Activated CD4-positive, alpha-beta T cell treated with anti-CD3 and anti-CD28 coated beads, Interleukin-2, amount 10 ng/mL, durations not matched to agents 24 days and 14 days (primary cell): ENCODE measurements around the gene PHACTR2. TPM values are rescaled to one million over a fixed set of nuclear protein-coding genes. Genes with fewer than 3 reads are reported as not detected.
A peak's percentile ranks its signal among the peaks of the same experiment; 100 is the strongest.
"Not testable (repeated sequence)": the region's sequence is repeated elsewhere in the genome, so short reads cannot be mapped to it uniquely, and the experiment has no call there.

Experiments
- DNase-seq: peaks from one replicate; pipeline ENCODE4 v3.0.0; 2022
- H3K27ac Mint-ChIP-seq: one replicate; pipeline ENCODE4 v1.8.0; 2022; ENCODE audit warnings: mild to moderate bottlenecking, mixed read lengths
- H3K27me3 Mint-ChIP-seq: one replicate; pipeline ENCODE4 v1.8.0; 2022; ENCODE audit warnings: mixed read lengths
- H3K36me3 Mint-ChIP-seq: one replicate; pipeline ENCODE4 v1.8.0; 2022; ENCODE audit warnings: low read depth, mild to moderate bottlenecking, mixed read lengths
- H3K4me1 Mint-ChIP-seq: one replicate; pipeline ENCODE4 v1.8.0; 2021; ENCODE audit warnings: mixed read lengths
- H3K4me3 Mint-ChIP-seq: one replicate; pipeline ENCODE4 v1.8.0; 2022; ENCODE audit warnings: mild to moderate bottlenecking, moderate library complexity, mixed read lengths
- H3K9me3 Mint-ChIP-seq: one replicate; pipeline ENCODE4 v1.8.0; 2021; ENCODE audit warnings: mixed read lengths
- intact Hi-C: fragments of 100-400 bp; cut with micrococcal nuclease; formaldehyde crosslinking; loops from one replicate; pipeline ENCODE4 v1.15.1; 2023
- total RNA-seq: library from RNA; stranded (reverse); gene quantifications from 2 replicates; pipeline ENCODE4 v1.2.3, GENCODE V29; 2022

The PHACTR2 gene
- total RNA-seq, 1 donor from 2014 or later: 53.8 TPM

GRCh38 chr6:143851706-143852105 is 173.9 kb downstream of the PHACTR2 start:
- not testable (repeated sequence) for DNase-seq
- H3K36me3 Mint-ChIP-seq: peaks cover 93% of the 10 kb centered on the region

DNA sequence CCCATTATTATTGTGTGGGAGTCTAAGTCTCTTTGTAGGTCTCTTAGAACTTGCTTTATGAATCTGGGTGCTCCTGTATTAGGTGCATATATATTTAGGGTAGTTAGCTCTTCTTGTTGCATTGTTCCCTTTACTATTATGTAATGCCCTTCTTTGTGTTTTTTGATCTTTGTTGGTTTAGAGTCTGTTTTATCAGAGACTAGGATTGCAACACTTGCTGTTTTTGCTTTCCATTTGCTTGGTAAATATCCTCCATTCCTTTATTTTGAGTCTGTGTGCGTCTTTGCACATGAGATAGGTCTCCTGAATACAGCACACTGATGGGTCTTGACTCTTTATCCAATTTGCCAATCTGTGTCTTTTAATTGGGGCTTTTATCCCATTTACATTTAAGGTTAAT is 177.3 kb downstream of the PHACTR2 start:
- H3K4me3 Mint-ChIP-seq, H3K9me3 Mint-ChIP-seq, intact Hi-C loops, DNase-seq, H3K27me3 Mint-ChIP-seq, H3K27ac Mint-ChIP-seq: not testable (repeated sequence)
- peaks cover 18% of the 10 kb centered on the region for H3K4me1 Mint-ChIP-seq
- peaks cover 96% of the 10 kb centered on the region for H3K36me3 Mint-ChIP-seq

More at GRCh38 chr6:143851706-143852105, 173.9 kb downstream of the PHACTR2 start:
- H3K27me3 Mint-ChIP-seq, H3K4me3 Mint-ChIP-seq, intact Hi-C loops, H3K9me3 Mint-ChIP-seq, H3K27ac Mint-ChIP-seq: not testable (repeated sequence)
- H3K4me1 Mint-ChIP-seq: peaks cover 11% of the 10 kb centered on the region

DNA sequence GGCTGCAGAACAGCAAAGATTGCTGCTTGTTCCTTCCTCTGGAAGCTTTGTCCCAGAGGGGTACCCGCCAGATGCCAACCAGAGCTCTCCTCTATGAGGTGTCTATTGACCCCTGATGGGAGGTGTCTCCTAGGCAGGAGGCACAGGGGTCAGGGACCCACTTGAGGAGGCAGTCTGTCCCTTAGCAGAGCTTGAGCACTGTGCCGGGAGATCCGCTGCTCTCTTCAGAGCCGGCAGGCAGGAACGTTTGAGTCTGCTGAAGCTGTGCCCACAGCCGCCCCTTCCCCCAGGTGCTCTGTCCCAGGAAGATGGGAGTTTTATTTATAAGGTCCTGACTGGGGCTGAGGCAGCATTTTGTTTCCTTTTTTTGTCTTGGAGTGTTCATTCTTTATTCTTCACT is 179.0 kb downstream of the PHACTR2 start:
- intact Hi-C loops, DNase-seq, H3K27me3 Mint-ChIP-seq, H3K4me3 Mint-ChIP-seq, H3K27ac Mint-ChIP-seq, H3K9me3 Mint-ChIP-seq: not testable (repeated sequence)
- Mint-ChIP-seq H3K4me1 (peaks cover 18% of the 10 kb centered on the region), H3K36me3 (peaks cover 91% of the 10 kb centered on the region)

- Mint-ChIP-seq H3K9me3 (peaks cover 8% of the 10 kb centered on the region), H3K4me3 (no peak overlapping the region), H3K27me3 (no peaks in the 10 kb centered on the region), H3K27ac (peak overlapping the region; percentile 64), H3K36me3 (peaks cover 86% of the 10 kb centered on the region), H3K4me1 (peaks cover 18% of the 10 kb centered on the region)
- intact Hi-C loops: no loop called here
- no peak for DNase-seq
Observed at GRCh38 chr6:143857651-143858050, 179.9 kb downstream of the PHACTR2 start.

DNA sequence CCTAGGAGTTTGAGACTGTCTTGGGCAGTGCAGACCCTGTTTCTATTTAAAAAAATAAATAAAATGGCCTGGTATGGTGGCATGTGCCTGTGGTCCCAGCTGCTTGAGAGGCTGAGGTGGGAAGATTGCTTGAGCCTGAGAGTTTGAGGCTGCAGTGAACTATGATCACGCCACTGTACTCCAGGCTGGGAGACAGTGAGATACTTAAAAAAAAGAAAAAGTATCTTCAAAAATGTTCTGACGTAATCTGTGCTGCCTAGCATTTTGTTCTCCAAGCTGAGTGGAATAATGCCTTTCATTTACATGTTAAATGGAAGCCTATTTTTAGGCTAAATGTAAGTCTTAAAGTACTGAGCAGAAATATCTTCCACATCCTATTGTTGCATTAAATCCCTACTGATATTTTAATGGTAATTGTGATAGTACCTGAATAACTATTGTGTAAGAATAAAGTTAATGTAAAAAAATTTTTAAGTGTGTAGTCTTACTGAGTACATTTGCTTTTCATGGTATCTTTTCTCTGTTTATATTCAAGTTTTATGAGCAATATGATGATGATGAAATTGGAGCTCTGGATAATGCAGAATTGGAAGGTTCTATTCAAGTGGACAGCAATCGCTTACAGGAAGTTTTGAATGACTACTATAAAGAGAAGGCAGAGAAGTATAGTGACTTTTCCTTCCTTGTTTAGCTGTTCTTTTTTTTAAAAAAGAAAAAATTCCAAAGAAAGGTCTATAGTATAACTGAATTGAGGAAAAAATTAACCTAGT is 182.3 kb downstream of the PHACTR2 start:
- no peak for DNase-seq
- intact Hi-C loops: no loop called here
- peaks cover 76% of the 10 kb centered on the region for H3K36me3 Mint-ChIP-seq
- peaks cover 5% of the 10 kb centered on the region for H3K9me3 Mint-ChIP-seq
- H3K4me3 Mint-ChIP-seq: no peak overlapping the region
- H3K27me3 Mint-ChIP-seq: no peaks in the 10 kb centered on the region
- H3K27ac Mint-ChIP-seq: no peak overlapping the region
- H3K4me1 Mint-ChIP-seq: peaks cover 10% of the 10 kb centered on the region

GRCh38 chr6:143863771-143864170 is 186.0 kb downstream of the PHACTR2 start:
- Mint-ChIP-seq H3K27ac (no peak overlapping the region), H3K9me3 (peaks cover 5% of the 10 kb centered on the region), H3K4me3 (no peak overlapping the region), H3K36me3 (peaks cover 53% of the 10 kb centered on the region), H3K4me1 (no peaks in the 10 kb centered on the region), H3K27me3 (no peaks in the 10 kb centered on the region)
- no peak for DNase-seq
- intact Hi-C loops: no loop called here

DNA sequence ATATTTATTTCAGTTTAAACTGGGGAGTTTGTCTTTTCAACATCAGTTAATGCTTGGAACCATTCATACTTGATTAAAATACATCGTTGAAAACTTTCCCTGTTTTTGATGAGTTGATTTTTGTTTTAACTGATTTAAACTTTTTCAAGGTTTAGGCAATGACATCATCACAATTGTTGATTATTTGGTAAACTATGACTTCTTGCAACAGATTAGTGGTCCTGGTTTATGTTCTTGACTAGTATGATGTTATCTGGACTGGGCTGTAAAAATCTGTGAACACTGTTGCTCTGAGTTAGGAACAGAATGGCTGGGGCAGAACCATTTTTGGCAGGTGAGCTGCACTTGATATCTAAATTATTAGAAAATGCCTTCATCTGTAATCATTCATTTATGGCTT is 186.5 kb downstream of the PHACTR2 start, which contains the start of gene ZC2HC1B:
ZC2HC1B (plus strand) TSS at position 241 of the 400 bp plus-strand sequence; CDS start at position 307, 66 bp downstream.
- Mint-ChIP-seq H3K27me3 (no peaks in the 10 kb centered on the region), H3K4me3 (no peak within 1 kb of the TSS), H3K36me3 (peaks cover 48% of the 10 kb centered on the region), H3K27ac (no peak within 1 kb of the TSS), H3K9me3 (peaks cover 6% of the 10 kb centered on the region), H3K4me1 (no peaks in the 10 kb centered on the region)
- DNase-seq: no peak
- intact Hi-C loops: no loop called here

- H3K4me3 Mint-ChIP-seq: no peak overlapping the region
- no peaks in the 10 kb centered on the region for H3K27me3 Mint-ChIP-seq
- H3K9me3 Mint-ChIP-seq: peaks cover 6% of the 10 kb centered on the region
- H3K36me3 Mint-ChIP-seq: peaks cover 27% of the 10 kb centered on the region
- DNase-seq: no peak
- intact Hi-C loops: no loop called here
- peaks cover 3% of the 10 kb centered on the region for H3K4me1 Mint-ChIP-seq
- no peak overlapping the region for H3K27ac Mint-ChIP-seq
Observed at GRCh38 chr6:143867236-143867635, 189.5 kb downstream of the PHACTR2 start.

- DNase-seq, H3K27me3 Mint-ChIP-seq, H3K4me1 Mint-ChIP-seq, intact Hi-C loops, H3K4me3 Mint-ChIP-seq, H3K27ac Mint-ChIP-seq: not testable (repeated sequence)
- H3K9me3 Mint-ChIP-seq: peaks cover 10% of the 10 kb centered on the region
- H3K36me3 Mint-ChIP-seq: peaks cover 21% of the 10 kb centered on the region
Observed at GRCh38 chr6:143868808-143869207, 191.0 kb downstream of the PHACTR2 start.

- H3K36me3 Mint-ChIP-seq, H3K27ac Mint-ChIP-seq, DNase-seq, H3K4me3 Mint-ChIP-seq, H3K27me3 Mint-ChIP-seq, intact Hi-C loops, H3K4me1 Mint-ChIP-seq: not testable (repeated sequence)
- peaks cover 19% of the 10 kb centered on the region for H3K9me3 Mint-ChIP-seq
Observed at GRCh38 chr6:143871202-143871730, 193.5 kb downstream of the PHACTR2 start.

GRCh38 chr6:143872201-143872600 is 194.4 kb downstream of the PHACTR2 start:
- intact Hi-C loops: no loop called here
- Mint-ChIP-seq H3K9me3 (peaks cover 19% of the 10 kb centered on the region), H3K27ac (no peak overlapping the region), H3K4me1 (peaks cover 8% of the 10 kb centered on the region), H3K4me3 (no peak overlapping the region), H3K36me3 (peaks cover 7% of the 10 kb centered on the region), H3K27me3 (no peaks in the 10 kb centered on the region)
- DNase-seq: peak; percentile 62

- H3K27me3 Mint-ChIP-seq, intact Hi-C loops, H3K27ac Mint-ChIP-seq, DNase-seq, H3K36me3 Mint-ChIP-seq, H3K4me3 Mint-ChIP-seq: not testable (repeated sequence)
- Mint-ChIP-seq H3K9me3 (peaks cover 19% of the 10 kb centered on the region), H3K4me1 (peaks cover 10% of the 10 kb centered on the region)
Observed at GRCh38 chr6:143873600-143873999, 195.8 kb downstream of the PHACTR2 start.

DNA sequence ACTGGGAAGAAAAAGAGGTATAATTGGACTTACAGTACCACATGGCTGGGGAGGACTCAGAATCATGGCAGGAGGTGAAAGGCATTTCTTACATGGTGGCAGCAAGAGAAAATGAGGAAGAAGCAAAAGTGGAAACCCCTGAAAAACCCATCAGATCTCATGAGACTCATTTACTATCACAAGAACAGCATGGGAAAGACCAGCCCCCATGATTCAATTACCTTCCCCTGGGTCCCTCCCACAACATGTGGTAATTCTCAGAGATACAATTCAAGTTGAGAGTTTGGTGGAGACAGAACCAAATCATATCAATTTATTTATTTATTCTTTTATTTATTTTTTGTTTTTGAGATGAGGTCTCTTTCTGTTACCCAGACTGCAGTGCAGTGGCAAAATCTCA is 196.7 kb downstream of the PHACTR2 start:
- H3K4me3 Mint-ChIP-seq, DNase-seq, H3K27me3 Mint-ChIP-seq, H3K36me3 Mint-ChIP-seq, H3K27ac Mint-ChIP-seq, intact Hi-C loops: not testable (repeated sequence)
- Mint-ChIP-seq H3K9me3 (peaks cover 16% of the 10 kb centered on the region), H3K4me1 (peaks cover 10% of the 10 kb centered on the region)

- Mint-ChIP-seq H3K36me3 (peaks cover 5% of the 10 kb centered on the region), H3K4me3 (no peak overlapping the region), H3K27me3 (peaks cover 1% of the 10 kb centered on the region), H3K9me3 (peaks cover 13% of the 10 kb centered on the region), H3K4me1 (peaks cover 5% of the 10 kb centered on the region), H3K27ac (no peak overlapping the region)
- intact Hi-C loops: no loop called here
- no peak for DNase-seq
Observed at GRCh38 chr6:143877584-143878271, 200.0 kb downstream of the PHACTR2 start.
